ENCODE measurements around the gene RACGAP1. TPM values are rescaled to one million over a fixed set of nuclear protein-coding genes. Genes with fewer than 3 reads are reported as not detected.
"Not testable (repeated sequence)": the region's sequence is repeated elsewhere in the genome, so short reads cannot be mapped to it uniquely, and the experiment has no call there.

Gene RACGAP1
- total and polyA plus RNA-seq, 4 experiments from 2014 or later = 8.5 to 14.7 (median 11.1) TPM

GRCh38 chr12:50030449-50030848, 5.2 kb upstream of the RACGAP1 start:
- intact Hi-C loops (cut with micrococcal nuclease); DNase-seq; H3K4me3 Mint-ChIP-seq; POLR2A ChIA-PET (ENCODE audit: partially characterized antibody); H3K4me3 ChIP-seq (ENCODE audit: low read length in 2 of 2); H3K4me1 Mint-ChIP-seq; H3K9me3 ChIP-seq (ENCODE audit: control insufficient read depth in 1 of 2, low read length in 2 of 2); H3K9me3 Mint-ChIP-seq; H3K27me3 ChIP-seq (ENCODE audit: insufficient read depth, low read length); H3K27ac Mint-ChIP-seq; H3K36me3 ChIP-seq (ENCODE audit: insufficient read depth, low read length); H3K36me3 Mint-ChIP-seq; H3K4me1 ChIP-seq (ENCODE audit: insufficient read depth, low read length); H3K27ac ChIP-seq (ENCODE audit: low read depth, low read length): not testable (repeated sequence)
- peaks cover 9 to 12% of the 10 kb centered on the region in 2 donors for H3K27me3 Mint-ChIP-seq
- CTCF ChIA-PET (ENCODE audit: partially characterized antibody) = interaction anchor here (0.8 to 3.6 kb wide), 4 partner anchors 9 to 81 kb away, joined by 3 to 22 read pairs (median 4); no protein-coding TSS in a partner anchor

DNA sequence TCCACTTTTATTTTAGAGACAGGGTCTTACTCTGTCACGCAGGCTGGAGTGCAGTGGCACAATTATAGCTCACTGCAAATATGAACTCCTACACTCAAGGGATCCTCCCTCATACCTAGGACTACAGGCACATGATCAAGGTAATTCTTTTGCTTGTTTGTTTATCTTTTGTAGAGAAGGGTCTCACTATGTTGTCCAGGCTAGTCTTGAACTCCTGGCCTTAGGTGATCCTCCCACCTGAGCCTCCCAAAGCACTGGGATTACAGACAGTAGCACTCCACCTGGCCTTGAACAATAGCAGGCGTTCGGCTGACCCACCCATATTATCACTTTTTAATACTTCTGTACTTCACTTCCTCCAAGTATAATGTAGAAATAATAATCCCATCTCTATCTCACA, 1.4 kb upstream of the RACGAP1 start:
- H3K27me3 ChIP-seq (ENCODE audit: insufficient read depth, low read length) = no peaks in the 10 kb centered on the region
- H3K4me1 ChIP-seq (ENCODE audit: insufficient read depth, low read length) = peaks cover 10% of the 10 kb centered on the region
- H3K9me3 ChIP-seq (ENCODE audit: control insufficient read depth in 1 of 2, low read length in 2 of 2) = no peaks in the 10 kb centered on the region
- POLR2A ChIA-PET (ENCODE audit: partially characterized antibody) = interaction anchor here (1.5 to 2.0 kb wide), 3 partner anchors 12 to 85 kb away, joined by 5 to 11 read pairs (median 10); partner anchors contain the start of gene COX14
- no peak overlapping the region for H3K27ac ChIP-seq (ENCODE audit: low read depth, low read length)
- CTCF ChIA-PET (ENCODE audit: partially characterized antibody) = interaction anchor here (1.5 kb wide), 1 partner anchor 9 kb away, joined by 4 read pairs; no protein-coding TSS in a partner anchor
- intact Hi-C loops (cut with micrococcal nuclease) = no loop called here
- Mint-ChIP-seq H3K27me3 (peaks cover 4 to 8% of the 10 kb centered on the region in 2 donors), H3K4me3 (peak overlapping the region in 1 of 8 donors; percentile 11), H3K36me3 (peaks cover 0 to 4% of the 10 kb centered on the region in 2 donors), H3K4me1 (peaks cover 14 to 18% (median 17%) of the 10 kb centered on the region in 4 donors), H3K27ac (no peak overlapping the region), H3K9me3 (peaks cover 0 to 2% (median 0%) of the 10 kb centered on the region in 8 donors)
- no peak overlapping the region for H3K4me3 ChIP-seq (ENCODE audit: low read length in 2 of 2)
- H3K36me3 ChIP-seq (ENCODE audit: insufficient read depth, low read length) = no peaks in the 10 kb centered on the region
- no peak for DNase-seq

DNA sequence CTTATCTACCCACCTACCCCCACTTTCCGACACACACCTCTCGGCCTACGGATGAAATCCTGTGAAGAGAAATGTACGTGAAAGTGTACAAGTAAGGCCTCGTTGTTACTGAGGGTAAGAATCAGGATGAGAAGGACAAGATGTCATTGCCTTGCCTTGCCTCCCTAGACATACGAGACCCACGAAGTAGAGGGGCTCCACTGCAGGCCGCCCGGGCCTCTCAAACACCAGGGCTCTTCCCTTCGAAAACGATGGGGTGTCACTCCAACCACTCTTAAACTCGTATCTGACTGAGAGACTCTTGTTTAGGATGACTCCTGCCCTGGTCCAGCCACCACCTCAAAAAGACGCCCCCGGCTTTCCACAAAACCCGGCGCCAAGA, 498 bp downstream of the RACGAP1 start:
- Histone ChIP-seq H3K36me3 (ENCODE audit: insufficient read depth, low read length) (no peaks in the 10 kb centered on the region), H3K27ac (ENCODE audit: low read depth, low read length) (peak overlapping the region; percentile 68), H3K27me3 (ENCODE audit: insufficient read depth, low read length) (no peaks in the 10 kb centered on the region), H3K9me3 (ENCODE audit: control insufficient read depth in 1 of 2, low read length in 2 of 2) (no peaks in the 10 kb centered on the region), H3K4me1 (ENCODE audit: insufficient read depth, low read length) (peaks cover 10% of the 10 kb centered on the region), H3K4me3 (ENCODE audit: low read length in 2 of 2) (peak overlapping the region; percentile 48 to 62)
- POLR2A ChIA-PET (ENCODE audit: partially characterized antibody) = interaction anchor here (0.6 to 2.0 kb wide), 10 partner anchors 8 to 1298 kb away, joined by 3 to 11 read pairs (median 5); partner anchors contain the start of genes COX14, NCKAP5L and TMBIM6
- Mint-ChIP-seq H3K27me3 (peaks cover 4% of the 10 kb centered on the region in 2 donors), H3K9me3 (peaks cover 0 to 2% (median 0%) of the 10 kb centered on the region in 8 donors), H3K27ac (peak overlapping the region; percentile 79 to 97 (median 97)), H3K36me3 (peaks cover 0 to 4% of the 10 kb centered on the region in 2 donors), H3K4me3 (peak overlapping the region; percentile 95 to 100 (median 99)), H3K4me1 (peaks cover 16 to 18% (median 17%) of the 10 kb centered on the region in 4 donors)
- CTCF ChIA-PET (ENCODE audit: partially characterized antibody) = interaction anchor here (1.0 to 2.4 kb wide), 5 partner anchors 14 to 79 kb away, joined by 3 to 12 read pairs (median 6); no protein-coding TSS in a partner anchor
- intact Hi-C loops (cut with micrococcal nuclease) = loop anchor here (1.0 to 2.0 kb wide), 4 partner anchors 61 to 1308 kb away; partner anchors contain the start of genes CCNT1, CERS5 and SMARCD1
- no peak for DNase-seq

DNA sequence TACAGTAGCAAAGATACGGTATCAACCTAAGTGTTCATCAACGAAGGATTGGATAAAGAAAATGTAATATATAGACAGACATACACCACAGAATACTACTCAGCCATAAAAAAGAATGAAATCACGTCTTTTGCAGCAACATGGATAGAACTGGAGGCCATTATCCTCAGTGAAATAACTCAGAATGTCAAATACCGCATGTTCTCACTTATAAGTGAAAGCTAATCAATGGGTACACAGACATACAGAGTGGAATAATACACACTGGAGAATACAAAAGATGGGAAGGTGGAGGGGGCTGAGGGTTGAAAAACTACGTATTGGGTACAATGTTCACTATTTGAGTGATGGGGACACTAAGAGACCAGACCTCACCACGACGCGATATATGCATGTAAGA, 1.1 kb downstream of the RACGAP1 start:
- intact Hi-C loops (cut with micrococcal nuclease) = loop anchor here (2.0 kb wide), 2 partner anchors 143 to 1307 kb away; partner anchors contain the start of genes CCNT1 and CERS5
- peak overlapping the region in 1 of 2 donors; percentile 48 for H3K4me3 ChIP-seq (ENCODE audit: low read length in 2 of 2)

GRCh38 chr12:50022903-50023302, 2.4 kb downstream of the RACGAP1 start:
- no peaks in the 10 kb centered on the region for H3K27me3 ChIP-seq (ENCODE audit: insufficient read depth, low read length)
- no peak overlapping the region for H3K4me3 Mint-ChIP-seq
- H3K4me1 Mint-ChIP-seq = peaks cover 17 to 20% (median 19%) of the 10 kb centered on the region in 4 donors
- H3K36me3 ChIP-seq (ENCODE audit: insufficient read depth, low read length) = no peaks in the 10 kb centered on the region
- H3K9me3 ChIP-seq (ENCODE audit: control insufficient read depth in 1 of 2, low read length in 2 of 2) = no peaks in the 10 kb centered on the region
- H3K27me3 Mint-ChIP-seq = peaks cover 2% of the 10 kb centered on the region in 2 donors
- H3K27ac Mint-ChIP-seq = peak overlapping the region in 3 of 7 donors; percentile 6 to 43 (median 20)
- no peak overlapping the region for H3K4me3 ChIP-seq (ENCODE audit: low read length in 2 of 2)
- H3K27ac ChIP-seq (ENCODE audit: low read depth, low read length) = no peak overlapping the region
- CTCF ChIA-PET (ENCODE audit: partially characterized antibody) = interaction anchor here (0.5 kb wide), 1 partner anchor 90 kb away, joined by 4 read pairs; no protein-coding TSS in a partner anchor
- peaks cover 10% of the 10 kb centered on the region for H3K4me1 ChIP-seq (ENCODE audit: insufficient read depth, low read length)
- intact Hi-C loops (cut with micrococcal nuclease) = no loop called here
- H3K36me3 Mint-ChIP-seq = peaks cover 0 to 4% of the 10 kb centered on the region in 2 donors
- peaks cover 0 to 2% (median 0%) of the 10 kb centered on the region in 8 donors for H3K9me3 Mint-ChIP-seq
- no peak for DNase-seq
- POLR2A ChIA-PET (ENCODE audit: partially characterized antibody) = no interaction called here

More for the DNA sequence above, 1.1 kb downstream of the RACGAP1 start:
- ChIA-PET CTCF (ENCODE audit: partially characterized antibody) (interaction anchor here (1.6 to 2.4 kb wide), 3 partner anchors 15 to 79 kb away, joined by 6 to 12 read pairs (median 9); no protein-coding TSS in a partner anchor), POLR2A (ENCODE audit: partially characterized antibody) (interaction anchor here (1.9 kb wide), 1 partner anchor 196 kb away, joined by 5 read pairs; the partner anchor contains the start of gene NCKAP5L)
- Mint-ChIP-seq H3K9me3 (peaks cover 0 to 2% (median 0%) of the 10 kb centered on the region in 8 donors), H3K36me3 (peaks cover 0 to 4% of the 10 kb centered on the region in 2 donors), H3K27me3 (peaks cover 4% of the 10 kb centered on the region in 2 donors), H3K4me1 (peaks cover 17 to 18% (median 17%) of the 10 kb centered on the region in 4 donors), H3K4me3 (peak overlapping the region; percentile 95 to 100 (median 99)), H3K27ac (peak overlapping the region; percentile 22 to 97 (median 97))
- no peak for DNase-seq
- Histone ChIP-seq H3K4me1 (ENCODE audit: insufficient read depth, low read length) (peaks cover 10% of the 10 kb centered on the region), H3K9me3 (ENCODE audit: control insufficient read depth in 1 of 2, low read length in 2 of 2) (no peaks in the 10 kb centered on the region), H3K36me3 (ENCODE audit: insufficient read depth, low read length) (no peaks in the 10 kb centered on the region), H3K27me3 (ENCODE audit: insufficient read depth, low read length) (no peaks in the 10 kb centered on the region), H3K27ac (ENCODE audit: low read depth, low read length) (peak overlapping the region; percentile 68)

DNA sequence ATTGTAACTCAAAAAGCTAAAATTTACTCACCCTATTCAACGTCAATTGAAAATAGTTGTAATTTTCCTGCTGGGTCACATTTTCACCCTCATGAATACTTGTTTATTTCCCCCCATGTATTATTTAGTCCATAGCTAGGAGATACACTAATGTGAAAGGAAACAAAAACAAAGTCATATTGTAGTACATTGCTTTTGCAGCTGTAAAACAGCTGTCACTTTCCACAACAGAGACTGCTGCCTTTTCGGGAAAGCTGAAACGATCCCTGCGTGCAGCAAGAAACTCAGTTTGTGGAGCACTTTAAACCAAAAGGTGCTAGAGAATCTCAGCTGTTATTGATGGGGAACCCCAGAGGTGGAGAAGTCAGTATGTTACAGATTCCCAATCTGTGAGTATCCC, 4.3 kb downstream of the RACGAP1 start:
- H3K36me3 Mint-ChIP-seq = peaks cover 0 to 4% of the 10 kb centered on the region in 2 donors
- ChIA-PET POLR2A (ENCODE audit: partially characterized antibody) (no interaction called here), CTCF (ENCODE audit: partially characterized antibody) (interaction anchor here (2.0 kb wide), 1 partner anchor 16 kb away, joined by 5 read pairs; no protein-coding TSS in a partner anchor)
- Histone ChIP-seq H3K36me3 (ENCODE audit: insufficient read depth, low read length) (no peaks in the 10 kb centered on the region), H3K27ac (ENCODE audit: low read depth, low read length) (no peak overlapping the region), H3K27me3 (ENCODE audit: insufficient read depth, low read length) (no peaks in the 10 kb centered on the region), H3K4me3 (ENCODE audit: low read length in 2 of 2) (no peak overlapping the region), H3K9me3 (ENCODE audit: control insufficient read depth in 1 of 2, low read length in 2 of 2) (no peaks in the 10 kb centered on the region), H3K4me1 (ENCODE audit: insufficient read depth, low read length) (peaks cover 10% of the 10 kb centered on the region)
- intact Hi-C loops (cut with micrococcal nuclease) = no loop called here
- no peak overlapping the region for H3K4me3 Mint-ChIP-seq
- peaks cover 0 to 2% (median 0%) of the 10 kb centered on the region in 8 donors for H3K9me3 Mint-ChIP-seq
- no peaks in the 10 kb centered on the region for H3K27me3 Mint-ChIP-seq
- no peak for DNase-seq
- peak overlapping the region in 2 of 7 donors; percentile 16 to 51 for H3K27ac Mint-ChIP-seq
- H3K4me1 Mint-ChIP-seq = peaks cover 17 to 22% (median 18%) of the 10 kb centered on the region in 4 donors

DNA sequence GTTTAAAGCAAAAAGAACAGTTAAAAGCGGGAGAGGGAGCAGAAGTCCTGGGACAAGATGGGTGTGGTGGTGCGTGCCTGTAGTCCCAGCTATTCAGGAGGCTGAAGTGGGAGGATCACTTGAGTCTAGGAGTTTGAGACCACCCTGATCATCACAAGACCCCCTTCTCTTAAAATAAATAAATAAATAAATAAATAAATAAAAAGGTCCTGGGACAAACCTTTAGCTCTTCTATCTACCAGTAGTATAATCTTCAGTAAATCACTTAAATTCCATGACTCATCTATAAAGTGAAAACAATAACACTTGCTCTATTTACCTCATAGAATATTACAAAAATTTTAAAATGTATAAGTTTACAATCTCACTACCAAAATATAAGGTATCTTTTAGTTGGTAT, 5.8 kb downstream of the RACGAP1 start:
- DNase-seq = no peak
- H3K36me3 Mint-ChIP-seq = peaks cover 0 to 2% of the 10 kb centered on the region in 2 donors
- H3K4me3 Mint-ChIP-seq = no peak overlapping the region
- H3K4me1 ChIP-seq (ENCODE audit: insufficient read depth, low read length) = peaks cover 5% of the 10 kb centered on the region
- POLR2A ChIA-PET (ENCODE audit: partially characterized antibody) = no interaction called here
- intact Hi-C loops (cut with micrococcal nuclease) = no loop called here
- no peaks in the 10 kb centered on the region for H3K9me3 Mint-ChIP-seq
- peak overlapping the region in 1 of 7 donors; percentile 6 for H3K27ac Mint-ChIP-seq
- no peaks in the 10 kb centered on the region for H3K9me3 ChIP-seq (ENCODE audit: control insufficient read depth in 1 of 2, low read length in 2 of 2)
- H3K27me3 Mint-ChIP-seq = no peaks in the 10 kb centered on the region
- no peaks in the 10 kb centered on the region for H3K27me3 ChIP-seq (ENCODE audit: insufficient read depth, low read length)
- CTCF ChIA-PET (ENCODE audit: partially characterized antibody) = interaction anchor here (2.3 kb wide), 1 partner anchor 20 kb away, joined by 9 read pairs; no protein-coding TSS in a partner anchor
- peaks cover 5 to 15% (median 8%) of the 10 kb centered on the region in 4 donors for H3K4me1 Mint-ChIP-seq
- H3K36me3 ChIP-seq (ENCODE audit: insufficient read depth, low read length) = no peaks in the 10 kb centered on the region
- no peak overlapping the region for H3K4me3 ChIP-seq (ENCODE audit: low read length in 2 of 2)
- H3K27ac ChIP-seq (ENCODE audit: low read depth, low read length) = no peak overlapping the region
